OCI-LY7 (cell line): ENCODE measurements around the gene CRMP1. TPM values are rescaled to one million over a fixed set of nuclear protein-coding genes. Genes with fewer than 3 reads are reported as not detected.

Experiments used
- Bru-seq: library from RNA; stranded (reverse); fragments of 400-500 nt; gene quantifications from one replicate; lab custom pipeline; 2021; lab: Mats Ljungman, UMichigan
- BruChase-seq, 2 experiments: library from RNA; stranded (reverse); fragments of 400-500 nt; gene quantifications; one replicate each; lab custom pipeline; 2021; lab: Mats Ljungman, UMichigan
- BruUV-seq: library from RNA; stranded (reverse); fragments of 400-500 nt; replicated peaks from 2 replicates; lab custom pipeline; 2021; lab: Mats Ljungman, UMichigan
- CTCF ChIA-PET: fragments of 300-600 bp; sonication (Branson Sonifier 250); formaldehyde crosslinking; loops from one replicate; lab custom pipeline; 2022; ENCODE audit warnings: antibody characterized with exemption; ENCODE audit not compliant: unreplicated experiment; lab: Charles Lee
- POLR2A ChIA-PET: fragments of 300-600 bp; sonication (Branson Sonifier 250); formaldehyde crosslinking; loops from one replicate; lab custom pipeline; 2022; ENCODE audit warnings: antibody characterized with exemption; lab: Charles Lee
- DNase-seq: peaks from one replicate; pipeline ENCODE4 v3.0.0-alpha.2; 2015; ENCODE audit warnings: low spot score
- H2AFZ ChIP-seq: fragments of 200-600 bp; sonication (generic), shearing (Covaris generic); 2 replicates; pipeline ENCODE4 v1.6.1; 2014; ENCODE audit warnings: mild to moderate bottlenecking, antibody characterized with exemption, low read length, moderate library complexity
- H3K27ac ChIP-seq: fragments of 200-600 bp; sonication (generic); 2 replicates; pipeline ENCODE4 v1.5.1; 2014; ENCODE audit warnings: mixed run types, low read depth, mild to moderate bottlenecking, moderate library complexity, low read length, inconsistent platforms; ENCODE audit not compliant: poor library complexity, severe bottlenecking
- H3K36me3 ChIP-seq: fragments of 200-600 bp; sonication (generic); 2 replicates; pipeline ENCODE4 v1.6.1; 2014; ENCODE audit warnings: mild to moderate bottlenecking, antibody characterized with exemption, low read length, moderate library complexity, mixed read lengths; ENCODE audit not compliant: insufficient read depth
- H3K4me1 ChIP-seq: fragments of 200-600 bp; sonication (generic); 2 replicates; pipeline ENCODE4 v1.5.1; 2014; ENCODE audit warnings: mild to moderate bottlenecking, low read length; ENCODE audit not compliant: insufficient read depth, poor library complexity, severe bottlenecking
- H3K4me2 ChIP-seq: fragments of 200-600 bp; sonication (generic); 2 replicates; pipeline ENCODE4 v1.6.1; 2014; ENCODE audit warnings: mild to moderate bottlenecking, low read length
- H3K4me3 ChIP-seq: fragments of 200-600 bp; sonication (generic); 2 replicates; pipeline ENCODE4 v1.5.1; 2014; ENCODE audit warnings: mild to moderate bottlenecking, low read depth, low read length; ENCODE audit not compliant: poor library complexity, severe bottlenecking
- H3K79me2 ChIP-seq: fragments of 200-600 bp; sonication (generic); 2 replicates; pipeline ENCODE4 v1.6.1; 2016; ENCODE audit warnings: low read depth, mild to moderate bottlenecking, low read length, moderate library complexity, mixed read lengths; ENCODE audit not compliant: insufficient read depth
- H3K9me2 ChIP-seq: fragments of 200-600 bp; sonication (generic); 2 replicates; pipeline ENCODE4 v1.6.1; 2016; ENCODE audit warnings: mild to moderate bottlenecking, low read length, mixed read lengths; ENCODE audit not compliant: insufficient read depth
- H3K9me3 ChIP-seq: fragments of 200-600 bp; sonication (generic); 2 replicates; pipeline ENCODE4 v1.6.1; 2014; ENCODE audit warnings: mild to moderate bottlenecking, mixed run types, low read length, mixed read lengths
- H4K20me1 ChIP-seq: fragments of 200-600 bp; sonication (generic); 2 replicates; pipeline ENCODE4 v1.6.1; 2014; ENCODE audit warnings: mild to moderate bottlenecking, antibody characterized with exemption, low read length, moderate library complexity, mixed read lengths; ENCODE audit not compliant: insufficient read depth
- CTCF ChIP-seq: fragments of 200-600 bp; sonication (generic); conservative IDR thresholded peaks from 2 replicates; pipeline ENCODE4 v1.5.1; 2014; ENCODE audit warnings: mild to moderate bottlenecking, antibody characterized with exemption, low read length, moderate library complexity, mixed read lengths
- EZH2phosphoT487 ChIP-seq: fragments of 200-600 bp; sonication (generic); IDR thresholded peaks from 2 replicates; pipeline ENCODE4 v1.6.1; 2018; ENCODE audit warnings: low read depth, borderline replicate concordance, mild to moderate bottlenecking, mixed run types, antibody characterized with exemption, low read length, moderate library complexity, mixed read lengths
- intact Hi-C: fragments of 100-400 bp; cut with micrococcal nuclease; formaldehyde crosslinking; loops from one replicate; pipeline ENCODE4 v1.10.0; 2022; ENCODE audit not compliant: unreplicated experiment
- long read RNA-seq: library from polyadenylated mRNA; stranded (forward); transcript quantifications from one replicate; pipeline ENCODE4 v2.0.0, GENCODE V29; 2022
- total RNA-seq, 2 experiments: library from RNA; depleted of rRNA in 1 of 2; stranded (reverse); fragments of >200 nt in 1 of 2; shearing (Covaris generic) in 1 of 2; gene quantifications; 2 replicates each; pipeline ENCODE4 v1.2.3, GENCODE V29; 2014 to 2022

Gene CRMP1
- not detected in 2 replicates for total RNA-seq (2014; rRNA removed; shearing (Covaris generic))
- total RNA-seq (2022), result not detected in 2 replicates
- not detected for Bru-seq, nascent RNA
- not detected for BruChase-seq, experiment 1, labeled RNA remaining after a 6-hour chase
- not detected for BruChase-seq, experiment 2, labeled RNA remaining after a 2-hour chase
- long read RNA-seq, result 0 reads

GRCh38 chr4:5893004-5893580 lies at the start of gene CRMP1:
Gene CRMP1, minus strand, starts transcription at chr4:5893086. Its CDS starts 117 bp downstream, at chr4:5892969.
- Histone ChIP-seq H3K4me3 (no peak within 1 kb of the TSS), H3K79me2 (no peaks in the 10 kb centered on the region), H3K9me2 (no peaks in the 10 kb centered on the region), H2AFZ (no peak within 1 kb of the TSS), H3K4me2 (no peak within 1 kb of the TSS), H3K9me3 (no peaks in the 10 kb centered on the region), H4K20me1 (no peaks in the 10 kb centered on the region), H3K36me3 (no peaks in the 10 kb centered on the region), H3K4me1 (no peaks in the 10 kb centered on the region), H3K27ac (no peak within 1 kb of the TSS)
- intact Hi-C loops, result no loop called here
- TF ChIP-seq CTCF, result no peak
- TF ChIP-seq EZH2phosphoT487, result no peak
- no peak for DNase-seq
- CTCF ChIA-PET, result no interaction called here
- POLR2A ChIA-PET, result no interaction called here
- BruUV-seq, result no TSS peak

GRCh38 chr4:5941601-5942000 lies 48.7 kb upstream of the CRMP1 start:
- Histone ChIP-seq H3K9me2 (no peaks in the 10 kb centered on the region), H3K4me3 (no peak overlapping the region), H3K36me3 (no peaks in the 10 kb centered on the region), H3K4me1 (no peaks in the 10 kb centered on the region), H3K27ac (no peak overlapping the region), H4K20me1 (no peaks in the 10 kb centered on the region), H3K79me2 (no peaks in the 10 kb centered on the region), H3K4me2 (no peak overlapping the region), H3K9me3 (no peaks in the 10 kb centered on the region), H2AFZ (no peak overlapping the region)
- no peak for DNase-seq
- intact Hi-C loops, result no loop called here
- no TSS peak for BruUV-seq
- TF ChIP-seq EZH2phosphoT487 (no peak), CTCF (no peak)
- POLR2A ChIA-PET, result no interaction called here
- CTCF ChIA-PET, result no interaction called here

GRCh38 chr4:5940470-5941203 lies 47.8 kb upstream of the CRMP1 start:
- no peak overlapping the region for H3K4me3 ChIP-seq

More at GRCh38 chr4:5940470-5941203, 47.8 kb upstream of the CRMP1 start:
- Histone ChIP-seq H2AFZ (no peak overlapping the region), H3K4me2 (no peak overlapping the region), H4K20me1 (no peaks in the 10 kb centered on the region), H3K27ac (no peak overlapping the region), H3K36me3 (no peaks in the 10 kb centered on the region), H3K9me3 (no peaks in the 10 kb centered on the region), H3K9me2 (no peaks in the 10 kb centered on the region), H3K4me1 (no peaks in the 10 kb centered on the region), H3K79me2 (no peaks in the 10 kb centered on the region)
- TF ChIP-seq EZH2phosphoT487, result no peak
- no peak for TF ChIP-seq CTCF
- POLR2A ChIA-PET, result no interaction called here
- no TSS peak for BruUV-seq
- CTCF ChIA-PET, result no interaction called here
- intact Hi-C loops, result no loop called here
- no peak for DNase-seq
